ENCODE data around the gene SUOX.
"Not testable (repeated sequence)": the region's sequence is repeated elsewhere in the genome, so short reads cannot be mapped to it uniquely, and the experiment has no call there.

Gene SUOX

GRCh38 chr12:55984861-55985260 lies 12.2 kb upstream of the SUOX start:
- DNase-seq = no peak

GRCh38 chr12:55985341-55985740 lies 11.7 kb upstream of the SUOX start:
- no peak for DNase-seq

- DNase-seq = not testable (repeated sequence)
Measured at GRCh38 chr12:55985976-55986375, 11.1 kb upstream of the SUOX start.

GRCh38 chr12:55991110-55991509 lies 6.0 kb upstream of the SUOX start:
- no peak for DNase-seq

- no peak for DNase-seq
Measured at GRCh38 chr12:55993230-55993853, 3.7 kb upstream of the SUOX start.

GRCh38 chr12:55995366-55995765 lies 1.7 kb upstream of the SUOX start:
- DNase-seq = no peak

- peak in 1 of 2 donors; percentile 51 for DNase-seq
Measured at GRCh38 chr12:55996201-55996714, 818 bp upstream of the SUOX start.

- DNase-seq = no peak
Measured at GRCh38 chr12:55997535-55997859, 421 bp downstream of the SUOX start.

- not testable (repeated sequence) for DNase-seq
Measured at GRCh38 chr12:55999522-55999921, 2.4 kb downstream of the SUOX start.

- DNase-seq = not testable (repeated sequence)
Measured at GRCh38 chr12:55999999-56000540, 3.0 kb downstream of the SUOX start.

- no peak for DNase-seq
Measured at GRCh38 chr12:56001487-56002100, 4.5 kb downstream of the SUOX start.

GRCh38 chr12:56003376-56003775 lies 6.3 kb downstream of the SUOX start:
- not testable (repeated sequence) for DNase-seq

GRCh38 chr12:56004211-56004610 lies 7.1 kb downstream of the SUOX start:
- DNase-seq = no peak

GRCh38 chr12:56007564-56008559 lies 10.8 kb downstream of the SUOX start:
- peak in 1 of 2 donors; percentile 61 for DNase-seq

GRCh38 chr12:56010111-56010570 lies 13.1 kb downstream of the SUOX start:
- DNase-seq = no peak

- DNase-seq = no peak
Measured at GRCh38 chr12:56011509-56012090, 14.5 kb downstream of the SUOX start.

GRCh38 chr12:56013482-56013881 lies 16.4 kb downstream of the SUOX start:
- DNase-seq = no peak

- no peak for DNase-seq
Measured at GRCh38 chr12:56014205-56014604, 17.1 kb downstream of the SUOX start.

- DNase-seq = no peak
Measured at GRCh38 chr12:56017181-56017580, 20.1 kb downstream of the SUOX start.

GRCh38 chr12:56018356-56018755 lies 21.3 kb downstream of the SUOX start:
- no peak for DNase-seq

- peak in 1 of 2 donors; percentile 58 for DNase-seq
Measured at GRCh38 chr12:56020423-56021184, 23.5 kb downstream of the SUOX start, which contains the start of gene IKZF4. TSS of gene IKZF4 (plus strand) at chr12:56021043. CDS start at chr12:56021494, 451 bp downstream.

Measured in bone marrow (tissue), 2 donors.